ENCODE results near the gene CCDC152. TPM values are rescaled to one million over a fixed set of nuclear protein-coding genes. Genes with fewer than 3 reads are reported as not detected.

Gene CCDC152
- total RNA-seq, 4 donors from 2014 or later, result 0.13 to 1.1 (median 0.65) TPM

GRCh38 chr5:42806004-42806700, 49.5 kb downstream of the CCDC152 start:
- ATAC-seq, result no peak
- TF ChIP-seq POLR2A (IDR thresholded peaks at IDR 0.05) (no peak), CTCF (IDR thresholded peaks at IDR 0.05 in 4 of 5, conservative IDR thresholded peaks at IDR 0.05 in 1 of 5) (no peak)
- peak overlapping the region in 1 of 4 donors; percentile 5 for H3K27ac ChIP-seq
- H3K4me3 ChIP-seq, result no peak overlapping the region
- DNase-seq, result no peak
- intact Hi-C loops (cut with DNase I; ENCODE audit: low total_unique reads) (no loop called here), in situ Hi-C loops (cut with MboI; ENCODE audit: low sequenced_read_pairs in 4 of 4) (loop anchor here in 1 of 4 donors (10.0 to 25.0 kb wide), 2 partner anchors 79 to 231 kb away; partner anchors contain the start of gene ANXA2R)
- H3K4me1 ChIP-seq, result peaks cover 15 to 21% of the 10 kb centered on the region in 2 donors
- H3K36me3 ChIP-seq, result peaks cover 0 to 64% of the 10 kb centered on the region in 2 donors
- no peaks in the 10 kb centered on the region for H3K9me3 ChIP-seq
- H3K27me3 ChIP-seq, result no peaks in the 10 kb centered on the region

GRCh38 chr5:42806701-42807262, 50.2 kb downstream of the CCDC152 start:
- no peak overlapping the region for H3K27ac ChIP-seq
- peaks cover 15 to 21% of the 10 kb centered on the region in 2 donors for H3K4me1 ChIP-seq
- intact Hi-C loops (cut with DNase I; ENCODE audit: low total_unique reads), result no loop called here
- H3K27me3 ChIP-seq, result no peaks in the 10 kb centered on the region
- in situ Hi-C loops (cut with MboI; ENCODE audit: low sequenced_read_pairs in 4 of 4), result loop anchor here in 1 of 4 donors (10.0 to 25.0 kb wide), 2 partner anchors 78 to 231 kb away; partner anchors contain the start of gene ANXA2R
- peaks cover 0 to 58% of the 10 kb centered on the region in 2 donors for H3K36me3 ChIP-seq
- no peaks in the 10 kb centered on the region for H3K9me3 ChIP-seq
- no peak overlapping the region for H3K4me3 ChIP-seq
- no peak for TF ChIP-seq POLR2A (IDR thresholded peaks at IDR 0.05)
- TF ChIP-seq CTCF (IDR thresholded peaks at IDR 0.05 in 4 of 5, conservative IDR thresholded peaks at IDR 0.05 in 1 of 5), result no peak
- no peak for ATAC-seq
- DNase-seq, result no peak

- ATAC-seq, result no peak
- Histone ChIP-seq H3K27ac (peak overlapping the region; percentile 81 to 91 (median 86)), H3K36me3 (peaks cover 0 to 52% of the 10 kb centered on the region in 2 donors), H3K4me1 (peaks cover 19 to 29% of the 10 kb centered on the region in 2 donors), H3K4me3 (peak overlapping the region; percentile 22 to 76 (median 64)), H3K9me3 (no peaks in the 10 kb centered on the region), H3K27me3 (no peaks in the 10 kb centered on the region)
- in situ Hi-C loops (cut with MboI; ENCODE audit: low sequenced_read_pairs in 4 of 4), result loop anchor here in 1 of 4 donors (10.0 to 25.0 kb wide), 2 partner anchors 77 to 229 kb away; partner anchors contain the start of gene ANXA2R
- DNase-seq, result no peak
- TF ChIP-seq POLR2A (IDR thresholded peaks at IDR 0.05) (no peak), CTCF (IDR thresholded peaks at IDR 0.05 in 4 of 5, conservative IDR thresholded peaks at IDR 0.05 in 1 of 5) (no peak)
- intact Hi-C loops (cut with DNase I; ENCODE audit: low total_unique reads), result no loop called here
These were observed 51.3 kb downstream of the CCDC152 start for GRCh38 chr5:42807722-42808447.

GRCh38 chr5:42808888-42809611, 52.4 kb downstream of the CCDC152 start:
- peak overlapping the region; percentile 56 to 76 (median 64) for H3K4me3 ChIP-seq
- no peak for ATAC-seq
- no peaks in the 10 kb centered on the region for H3K27me3 ChIP-seq
- no peaks in the 10 kb centered on the region for H3K9me3 ChIP-seq
- TF ChIP-seq CTCF (IDR thresholded peaks at IDR 0.05 in 4 of 5, conservative IDR thresholded peaks at IDR 0.05 in 1 of 5), result no peak
- no peak for TF ChIP-seq POLR2A (IDR thresholded peaks at IDR 0.05)
- in situ Hi-C loops (cut with MboI; ENCODE audit: low sequenced_read_pairs in 4 of 4) (loop anchor here in 1 of 4 donors (10.0 to 25.0 kb wide), 2 partner anchors 76 to 228 kb away; partner anchors contain the start of gene ANXA2R), intact Hi-C loops (cut with DNase I; ENCODE audit: low total_unique reads) (no loop called here)
- peaks cover 0 to 40% of the 10 kb centered on the region in 2 donors for H3K36me3 ChIP-seq
- peaks cover 27 to 30% of the 10 kb centered on the region in 2 donors for H3K4me1 ChIP-seq
- no peak for DNase-seq
- H3K27ac ChIP-seq, result peak overlapping the region; percentile 81 to 91 (median 86)

Data from gastrocnemius medialis (tissue), 4 donors.